GM19397 (cell line): ENCODE results near the gene TMEM127.
"Not testable (repeated sequence)": the region's sequence is repeated elsewhere in the genome, so short reads cannot be mapped to it uniquely, and the experiment has no call there.

Experiments
- ATAC-seq: cut with Tn5 transposase; IDR thresholded peaks from one replicate; pipeline ENCODE4 v1.9.1; 2021; ENCODE audit warnings: mild to moderate bottlenecking, moderate library complexity; ENCODE audit not compliant: unreplicated experiment

The TMEM127 gene

DNA sequence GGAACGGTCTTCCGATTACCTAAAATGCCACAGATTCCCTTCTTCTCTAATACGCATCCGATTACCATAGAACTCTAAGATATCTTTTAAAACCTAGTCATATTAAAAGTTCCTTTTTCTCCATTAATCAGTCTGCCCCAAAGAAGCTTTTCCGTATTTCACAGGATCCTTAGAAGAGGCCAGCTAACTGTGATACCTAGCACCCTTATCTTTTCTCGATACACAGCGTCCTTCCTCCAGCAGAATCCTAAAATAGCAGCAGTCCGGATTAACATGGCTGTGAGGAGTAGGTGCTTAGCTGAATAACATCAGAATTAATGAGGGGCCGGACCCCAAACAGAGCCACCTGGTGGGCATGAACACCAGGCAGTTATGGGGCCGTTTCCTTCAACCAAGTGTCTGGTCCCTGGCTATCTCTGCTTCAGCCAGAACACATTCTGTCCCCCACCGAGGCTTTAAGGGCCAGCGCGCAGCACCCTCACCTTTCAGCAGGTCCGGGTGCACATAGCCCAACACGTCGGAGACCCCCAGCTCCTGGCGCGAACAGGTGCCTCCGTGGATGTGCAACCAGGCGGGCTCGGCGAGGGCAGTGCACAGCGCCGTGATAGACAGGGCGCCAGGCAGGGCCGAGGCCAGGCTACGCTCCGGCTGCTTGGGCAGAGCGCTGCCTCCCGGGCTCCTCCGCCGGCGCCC is 995 bp downstream of the TMEM127 start:
- no peak for ATAC-seq

DNA sequence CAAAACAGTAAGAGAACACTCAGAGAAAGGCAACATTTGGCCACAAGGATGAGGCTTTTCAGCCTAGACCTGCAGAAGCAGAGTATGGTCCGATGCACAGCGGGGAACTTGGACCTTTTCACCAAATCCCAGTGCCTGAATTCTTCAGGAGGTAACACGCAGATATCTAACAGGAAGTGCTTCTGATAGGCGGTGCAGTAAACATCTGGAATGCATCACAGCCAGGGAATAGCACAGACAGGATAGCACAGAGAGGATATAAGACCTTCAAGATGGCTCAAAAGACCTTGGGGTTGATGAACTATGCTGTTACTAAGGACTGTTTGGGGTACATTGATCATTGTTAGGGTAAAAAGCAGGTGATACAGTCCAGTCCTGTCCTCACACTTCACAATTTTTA is 1.7 kb downstream of the TMEM127 start:
- ATAC-seq: no peak

DNA sequence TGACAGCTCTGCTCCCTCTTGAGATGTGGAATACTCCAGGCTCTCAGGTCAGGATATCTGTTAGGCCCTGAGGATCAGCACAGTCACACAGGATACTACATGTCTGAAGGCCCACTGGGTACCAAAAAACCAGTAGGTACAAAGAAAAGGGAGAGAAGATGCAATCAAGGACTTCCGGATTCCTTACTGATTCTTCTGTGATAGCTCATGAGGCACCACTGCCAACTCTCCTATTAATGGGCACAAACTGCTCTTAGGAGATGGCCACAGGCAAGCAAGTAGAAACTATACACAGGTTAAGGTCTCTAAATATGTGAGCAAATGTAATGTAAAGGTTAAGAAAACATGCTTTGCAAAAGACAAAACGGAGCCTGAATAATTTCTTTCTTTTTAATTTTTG is 3.5 kb downstream of the TMEM127 start:
- no peak for ATAC-seq

DNA sequence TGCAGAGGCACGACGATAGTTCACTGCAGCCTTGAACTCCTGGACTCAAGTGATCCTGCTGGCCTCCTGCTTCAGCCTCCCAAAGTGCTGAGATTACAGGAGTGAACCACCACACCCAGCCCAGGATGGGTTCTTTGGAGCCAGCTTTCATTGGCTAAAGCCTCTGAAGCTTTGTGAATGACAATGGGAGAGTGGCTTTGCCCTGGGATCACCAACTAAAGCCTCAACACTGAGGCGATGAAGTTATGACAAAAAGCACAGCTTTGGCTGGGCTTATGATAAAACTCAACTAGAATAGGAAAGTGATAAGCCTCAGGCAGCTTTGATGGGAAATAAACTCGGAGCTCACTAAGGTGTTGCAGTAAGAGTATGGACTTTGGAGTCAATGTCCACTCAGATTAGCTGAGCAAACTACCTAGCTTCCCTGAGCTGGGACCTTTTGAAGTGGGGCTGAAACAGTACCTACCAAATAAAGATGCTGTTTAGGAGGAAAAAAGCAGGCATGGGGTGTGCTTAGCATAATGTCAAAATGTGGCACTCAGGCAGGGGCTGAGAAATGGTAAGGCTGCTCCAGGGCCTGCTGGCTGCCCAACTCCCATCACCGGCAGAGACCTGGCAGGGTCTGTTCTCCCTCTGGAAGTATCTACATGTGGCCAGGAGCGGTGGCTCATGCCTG is 4.3 kb downstream of the TMEM127 start:
- no peak for ATAC-seq

DNA sequence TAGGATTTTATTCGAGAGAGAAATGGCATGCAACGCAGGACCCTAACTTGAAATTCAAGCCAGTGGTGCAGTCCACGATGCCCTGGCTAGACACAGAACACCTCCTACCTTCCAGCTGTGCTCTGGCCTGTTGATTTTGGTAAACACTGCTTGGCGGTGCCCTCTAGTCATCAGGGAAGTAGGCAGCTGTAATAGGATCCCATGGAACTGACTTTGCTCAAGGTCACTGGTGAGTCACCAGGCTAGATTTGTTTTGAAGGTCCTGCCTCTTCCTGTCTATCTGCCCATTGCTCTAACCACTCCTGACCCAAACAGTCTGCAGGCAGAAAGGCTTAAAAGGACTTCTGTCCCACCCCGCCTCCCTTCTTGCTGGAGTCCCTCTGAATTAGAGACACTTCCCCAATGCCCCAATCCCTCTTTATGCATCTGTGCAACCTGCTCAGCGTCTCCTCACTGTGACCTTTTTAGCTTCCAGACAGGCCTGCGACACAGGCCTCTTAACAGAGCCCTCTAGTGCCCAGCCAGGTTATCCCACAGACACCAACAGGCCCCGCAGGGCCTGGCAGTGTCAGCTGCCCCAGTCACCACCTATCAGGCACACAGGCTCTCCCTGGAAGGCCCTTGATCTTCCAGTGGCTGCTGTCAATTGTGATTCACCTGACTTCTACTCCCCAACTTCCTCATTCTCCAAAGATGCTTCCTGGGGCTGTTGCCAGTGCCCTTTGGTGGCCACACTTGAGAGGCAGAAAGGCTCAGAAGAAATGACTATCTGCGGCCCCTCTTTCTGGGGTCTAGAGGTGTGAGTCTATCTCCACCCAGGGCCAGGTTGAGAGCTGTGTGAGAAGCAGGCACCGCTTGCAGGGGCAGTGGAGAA is 5.2 kb downstream of the TMEM127 start:
- ATAC-seq: no peak

DNA sequence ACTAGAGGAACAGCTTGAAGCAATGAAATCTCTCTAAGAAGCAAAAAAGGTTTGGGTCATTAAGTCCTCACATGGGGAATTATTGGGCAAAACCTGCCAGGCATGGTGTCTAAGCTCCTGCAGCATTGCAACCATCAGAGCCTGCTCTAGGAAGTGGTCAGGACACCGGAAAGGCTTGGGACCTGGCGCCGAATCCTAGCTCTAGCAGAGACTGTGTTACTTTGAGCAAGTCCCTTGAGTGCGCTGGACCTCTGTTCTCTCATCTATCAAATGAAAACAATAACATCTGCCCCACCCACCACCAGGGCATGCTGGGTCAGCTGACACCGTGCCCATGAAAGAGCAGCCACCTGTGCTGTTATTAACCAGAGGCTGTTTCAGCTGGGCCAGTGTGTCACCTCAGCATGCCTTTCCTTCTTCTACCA is 6.3 kb downstream of the TMEM127 start:
- ATAC-seq: no peak

DNA sequence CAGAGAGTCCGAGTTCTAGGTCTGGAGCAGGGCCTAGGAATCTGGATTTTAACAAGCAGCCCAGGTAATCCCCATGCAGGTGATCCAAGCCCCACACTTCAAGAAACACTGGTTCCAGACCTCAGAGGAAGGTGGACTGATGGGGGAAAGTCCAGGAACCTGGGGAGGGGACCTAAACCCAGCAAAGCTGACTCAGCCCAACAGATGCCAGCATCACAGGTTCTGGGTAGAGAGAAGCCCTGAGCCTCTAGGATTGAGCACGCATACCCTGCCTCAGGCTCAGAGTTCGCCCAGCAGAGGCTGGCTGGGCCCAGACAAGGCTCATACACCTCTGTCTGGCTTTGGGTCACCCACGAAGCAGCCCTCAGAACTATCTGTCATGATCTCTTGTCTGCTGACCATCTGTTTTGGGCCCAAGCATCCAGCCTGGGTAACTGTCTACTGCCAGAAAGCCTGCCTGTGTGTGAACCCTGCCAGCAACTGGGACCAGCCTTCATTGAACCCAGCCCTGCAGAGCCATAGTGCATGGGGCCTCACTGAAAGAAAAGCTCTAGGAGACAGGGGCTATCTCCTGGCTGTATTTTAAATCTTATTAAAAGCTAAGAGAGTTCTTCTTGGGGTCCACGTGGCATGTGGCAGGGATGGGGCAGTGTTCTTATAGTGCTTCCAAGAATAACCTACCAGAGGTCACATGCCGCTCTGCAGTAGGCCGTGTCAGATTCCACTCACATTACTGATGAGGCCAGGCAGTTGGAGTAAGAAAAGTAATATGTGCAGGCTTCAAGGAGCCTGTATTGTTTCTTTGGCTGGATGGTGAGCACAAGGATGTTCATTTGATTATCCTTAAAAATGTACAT is 7.4 kb downstream of the TMEM127 start:
- no peak for ATAC-seq

DNA sequence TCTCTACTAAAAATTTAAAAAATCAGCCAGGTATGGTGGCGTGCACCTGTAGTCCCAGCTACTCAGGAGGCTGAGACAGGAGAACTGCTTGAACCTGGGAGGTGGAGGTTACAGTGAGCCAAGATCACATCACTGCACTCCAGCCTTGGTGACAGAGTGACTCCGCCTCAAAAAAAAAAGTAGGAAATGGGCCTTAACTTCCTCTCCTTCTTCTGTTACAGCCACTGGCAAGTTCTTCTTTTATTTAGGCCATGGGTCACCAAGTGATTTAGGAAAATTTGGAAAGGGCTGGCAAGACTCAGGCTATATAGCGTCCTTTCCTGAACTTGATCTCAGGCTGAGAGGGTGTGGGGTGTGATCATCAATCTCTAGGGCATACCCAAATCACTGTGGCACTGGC is 8.1 kb downstream of the TMEM127 start:
- not testable (repeated sequence) for ATAC-seq

DNA sequence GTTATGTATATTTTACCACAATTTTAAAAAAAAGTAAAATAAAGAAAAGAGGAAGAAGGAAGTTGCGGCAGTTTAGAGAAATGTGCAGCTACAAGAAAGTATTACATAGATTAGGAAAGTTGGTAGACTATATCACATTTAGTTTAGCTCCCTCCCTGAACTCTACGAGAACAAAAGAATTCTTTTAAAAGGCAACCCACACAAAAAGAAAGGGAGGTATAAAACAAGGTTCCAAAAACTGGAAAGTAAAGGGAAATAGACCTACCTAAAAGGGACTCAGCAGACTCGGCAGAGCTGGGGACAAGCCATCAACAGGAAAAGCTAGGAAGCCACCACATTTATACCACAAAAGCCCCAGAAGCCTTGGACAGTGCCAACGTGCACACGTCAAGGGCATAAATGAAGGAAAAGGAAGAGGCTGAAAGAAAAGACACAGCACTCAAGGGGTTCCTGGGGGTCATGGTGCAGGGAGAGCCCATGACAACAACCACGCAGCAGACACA is 9.1 kb downstream of the TMEM127 start:
- no peak for ATAC-seq

DNA sequence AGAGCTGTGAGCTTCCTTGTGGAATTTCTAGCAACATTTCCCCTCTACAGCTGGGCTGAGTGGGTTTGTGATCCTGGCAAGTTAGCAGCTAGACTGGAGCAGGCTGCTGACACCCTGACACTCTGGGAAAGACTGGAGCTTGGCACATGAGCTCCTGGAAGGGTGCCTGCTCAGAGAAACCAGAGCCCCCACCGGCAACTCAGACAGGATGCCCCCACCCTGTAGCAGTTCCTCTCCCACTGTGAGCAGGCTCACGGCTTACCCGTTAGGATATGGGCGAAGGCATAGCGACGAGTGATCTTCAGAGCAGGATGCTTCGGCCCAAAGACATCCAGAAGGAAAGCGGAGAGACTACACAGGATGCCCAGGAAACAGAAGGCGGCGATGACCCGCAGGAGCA is 11.2 kb downstream of the TMEM127 start:
- no peak for ATAC-seq

DNA sequence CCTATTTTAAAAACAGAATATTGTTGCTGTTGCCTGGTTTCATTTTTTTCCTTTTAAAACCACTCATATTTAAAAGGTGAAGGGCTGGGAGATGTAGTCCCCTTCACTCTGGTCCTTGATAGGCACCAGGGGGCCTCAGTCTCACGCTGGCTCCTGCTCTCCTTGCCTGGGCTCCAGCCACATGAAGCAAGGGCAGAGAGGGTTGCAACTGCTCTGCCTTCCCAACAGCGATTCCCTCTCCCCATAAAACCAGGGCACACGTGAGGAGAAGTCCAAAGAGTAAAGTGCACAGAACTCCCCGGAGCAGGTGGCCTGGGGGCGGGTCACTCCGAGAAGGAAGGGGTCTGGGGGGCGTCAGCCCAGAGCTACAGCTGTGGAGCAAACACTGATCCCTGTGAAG is 12.8 kb downstream of the TMEM127 start:
- no peak for ATAC-seq

DNA sequence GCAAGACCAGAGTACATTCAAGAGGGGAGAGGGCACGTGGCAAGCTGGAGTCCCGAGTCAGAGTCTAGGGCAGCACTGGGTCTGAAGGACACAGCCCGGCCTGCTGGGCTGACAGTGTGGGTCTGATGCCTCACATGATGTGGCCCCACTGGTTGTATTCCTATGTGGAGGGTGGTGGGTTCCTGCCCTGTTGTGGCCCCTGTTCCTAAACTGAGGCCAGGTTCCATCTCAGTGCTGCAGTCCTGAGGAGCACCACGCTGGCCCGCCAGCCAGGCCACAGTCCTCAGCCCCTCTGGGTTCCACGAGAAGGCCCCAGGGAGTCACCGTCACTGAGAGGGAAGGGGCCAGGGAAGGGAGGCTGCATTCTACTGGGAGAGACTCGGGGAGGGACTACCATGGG is 13.3 kb downstream of the TMEM127 start:
- ATAC-seq: no peak

DNA sequence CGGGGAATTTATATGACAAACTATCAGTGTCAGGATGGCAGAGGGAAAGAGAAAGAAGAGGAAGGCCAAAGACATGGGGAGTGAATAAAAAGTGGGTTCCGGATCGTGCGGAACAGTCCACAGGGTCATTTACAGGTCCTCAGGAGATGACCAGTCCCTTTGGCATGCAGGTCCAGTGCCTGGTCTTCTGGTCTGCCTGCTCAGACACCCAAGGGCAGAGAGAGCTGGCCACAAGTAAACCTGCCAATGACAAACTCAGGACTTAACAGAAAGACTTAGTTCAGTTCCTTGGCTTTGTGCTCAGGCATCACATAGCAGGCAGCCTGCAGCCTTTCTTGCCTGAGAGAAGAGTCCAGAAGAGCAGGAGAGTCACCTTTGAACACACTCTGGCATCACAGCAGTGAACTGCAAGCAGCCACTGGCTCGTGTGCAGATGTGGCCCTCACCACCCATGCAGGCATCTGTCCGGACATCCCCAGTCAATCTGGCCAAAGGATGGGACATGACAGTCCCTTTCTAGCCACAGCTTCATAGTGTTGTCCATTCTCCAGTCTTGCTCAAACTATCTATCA is 14.0 kb downstream of the TMEM127 start:
- ATAC-seq: no peak

DNA sequence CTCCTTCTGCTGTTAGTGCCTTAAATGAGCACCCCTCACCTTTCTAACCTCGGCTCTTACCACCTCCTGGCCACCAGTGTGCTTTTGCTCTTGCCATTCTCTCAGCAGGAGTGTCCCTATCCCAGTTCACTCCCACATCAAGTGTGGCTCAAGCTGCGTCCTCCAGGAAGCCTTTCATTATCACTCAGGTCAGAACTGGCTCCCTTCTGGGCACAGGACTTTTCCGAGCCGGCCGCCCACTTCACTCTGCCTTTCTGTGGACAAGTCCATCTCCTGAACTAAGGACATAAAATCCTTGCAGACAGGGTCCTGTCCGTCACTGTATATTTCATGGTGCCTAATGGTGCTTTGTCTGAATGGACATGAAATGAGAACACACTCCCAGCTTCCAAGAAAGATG is 15.6 kb downstream of the TMEM127 start:
- no peak for ATAC-seq

DNA sequence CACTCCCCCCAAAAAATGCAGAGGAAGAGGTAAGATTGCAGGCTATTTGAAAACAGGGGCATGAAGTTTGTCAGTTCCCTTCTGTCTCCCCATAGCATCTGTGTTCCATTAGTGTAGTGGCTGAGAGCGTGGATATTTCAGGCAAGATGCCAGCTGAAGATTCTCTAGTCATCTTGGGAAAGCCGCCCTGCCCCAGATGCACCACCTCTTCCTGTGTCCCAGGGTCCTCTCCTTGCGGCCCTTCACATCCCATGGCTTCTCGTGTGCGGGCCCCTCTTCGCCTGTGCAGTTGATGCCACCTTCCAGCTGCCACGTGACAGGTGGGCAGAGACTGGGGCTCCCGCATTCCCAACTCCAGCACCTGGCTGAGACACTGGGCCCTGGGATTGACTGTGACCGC is 16.1 kb downstream of the TMEM127 start:
- no peak for ATAC-seq

DNA sequence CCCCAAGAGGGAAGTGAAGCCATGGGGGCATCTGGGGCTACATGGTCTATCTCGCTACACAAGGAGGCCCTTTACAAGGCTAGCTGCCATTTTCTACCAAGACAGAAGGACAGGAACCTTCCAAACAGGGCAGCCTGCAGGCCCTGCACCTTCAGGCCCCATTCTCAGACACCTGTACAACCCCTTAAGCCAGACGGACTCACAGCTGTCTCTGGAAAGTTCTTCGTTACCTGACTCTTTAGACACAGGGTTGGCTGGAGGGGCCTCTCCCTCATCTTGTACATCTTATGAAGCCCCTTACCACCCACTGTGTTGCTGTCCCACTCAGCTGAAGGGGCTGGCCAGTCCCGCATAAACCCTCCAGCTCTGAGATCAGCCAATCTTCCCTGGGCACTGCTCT is 17.2 kb downstream of the TMEM127 start:
- no peak for ATAC-seq

DNA sequence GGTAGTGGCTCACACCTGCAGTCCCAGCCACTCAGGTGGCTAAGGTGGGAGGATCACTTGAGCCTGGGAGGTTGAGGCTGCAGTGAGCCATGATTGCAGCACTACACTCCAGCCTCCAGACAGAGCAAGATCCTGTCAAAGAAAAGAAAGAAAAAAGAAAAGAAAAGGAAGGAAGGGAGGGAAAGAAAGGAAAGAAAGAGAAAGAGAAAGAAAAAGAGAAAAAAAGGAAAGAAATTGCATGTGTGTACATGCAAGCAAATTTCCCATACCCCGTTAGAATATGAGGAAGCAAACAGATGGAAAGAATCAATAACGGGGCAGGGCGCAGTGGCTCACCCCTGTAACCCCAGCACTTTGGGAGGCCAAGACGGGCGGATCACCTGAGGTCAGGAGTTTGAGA is 17.9 kb downstream of the TMEM127 start:
- ATAC-seq: no peak

DNA sequence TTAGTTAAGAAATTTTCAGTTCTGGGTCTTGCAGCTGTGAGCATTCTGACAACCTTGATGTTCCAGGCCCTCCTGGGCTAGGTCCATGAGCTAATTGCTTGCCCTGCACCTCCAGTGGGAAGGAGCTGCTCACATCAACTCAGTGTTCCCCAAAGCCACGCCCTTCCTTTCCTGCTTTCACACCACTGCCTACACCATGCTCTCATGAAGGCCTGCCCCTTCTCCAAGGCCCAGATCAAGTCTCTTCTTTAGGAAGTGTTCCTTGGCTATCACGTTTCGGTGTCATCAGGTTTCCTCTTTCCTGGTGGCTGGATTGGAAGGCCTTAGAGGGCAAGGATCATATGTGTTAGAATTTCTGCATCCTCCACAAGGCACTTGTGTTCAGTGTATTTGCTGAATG is 18.8 kb downstream of the TMEM127 start:
- ATAC-seq: no peak

DNA sequence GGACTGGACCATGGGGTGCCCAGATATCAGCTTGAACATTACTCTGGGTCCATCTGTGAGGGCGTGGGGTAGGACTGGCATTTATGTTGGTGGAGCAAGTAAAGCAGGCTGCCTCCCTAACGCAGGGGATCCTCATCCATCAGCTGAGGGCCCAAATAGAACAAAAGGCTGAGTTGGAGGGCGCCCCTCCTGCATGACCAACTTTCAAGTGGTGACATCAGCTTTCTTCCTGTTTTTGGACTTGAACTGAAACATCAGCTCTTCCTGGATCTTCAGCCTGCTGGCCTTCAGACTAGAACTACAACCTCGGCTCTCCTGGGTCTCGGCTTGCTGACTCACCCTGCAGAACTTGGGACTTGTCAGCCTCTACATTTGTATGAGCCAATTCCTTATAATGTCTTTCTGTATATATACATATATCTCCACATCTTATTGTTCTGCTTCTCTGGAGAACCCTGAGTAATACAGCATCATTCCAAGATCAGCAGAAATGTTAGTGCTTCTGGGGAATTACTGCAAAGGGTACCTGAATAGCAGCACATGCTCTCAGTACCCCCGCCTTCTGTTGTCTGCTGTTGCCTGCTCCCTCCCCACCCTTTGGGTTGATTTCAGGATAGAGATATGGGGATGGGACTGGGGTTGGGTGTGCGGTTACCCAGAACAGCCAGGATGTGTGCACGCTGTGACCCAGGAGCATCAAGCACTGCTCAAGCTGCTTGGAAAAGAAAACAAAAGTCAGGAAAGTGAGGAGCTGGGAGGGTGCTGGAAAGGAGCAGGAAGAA is 20.0 kb downstream of the TMEM127 start:
- ATAC-seq: no peak

DNA sequence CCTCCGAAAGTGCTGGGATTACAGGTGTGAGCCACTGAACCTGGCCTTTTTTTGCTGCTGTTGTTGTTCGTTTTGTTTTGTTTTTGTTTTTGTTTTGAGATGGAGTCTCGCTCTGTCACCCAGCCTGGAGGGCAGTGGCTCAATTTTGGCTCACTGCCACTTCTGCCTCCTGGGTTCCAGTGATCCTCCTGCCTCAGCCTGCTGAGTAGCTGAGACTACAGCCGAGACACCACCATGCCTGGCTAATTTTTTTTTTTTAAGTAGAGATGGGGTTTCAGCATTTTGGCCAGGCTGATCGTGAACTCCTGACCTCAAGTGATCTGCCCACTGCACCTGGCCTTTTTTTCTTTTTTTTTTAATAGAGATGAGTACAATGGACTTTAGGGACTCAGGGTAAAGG is 22.0 kb downstream of the TMEM127 start:
- no peak for ATAC-seq
